NCI-H2081 (cell line): ENCODE data around the gene SLC26A11.
"Not testable (repeated sequence)": the region's sequence is repeated elsewhere in the genome, so short reads cannot be mapped to it uniquely, and the experiment has no call there.

Experiments used
- DNase-seq, 2 experiments: peaks; one replicate each; lab custom pipeline; 2025; lab: John Stamatoyannopoulos, UW

Gene SLC26A11

DNA sequence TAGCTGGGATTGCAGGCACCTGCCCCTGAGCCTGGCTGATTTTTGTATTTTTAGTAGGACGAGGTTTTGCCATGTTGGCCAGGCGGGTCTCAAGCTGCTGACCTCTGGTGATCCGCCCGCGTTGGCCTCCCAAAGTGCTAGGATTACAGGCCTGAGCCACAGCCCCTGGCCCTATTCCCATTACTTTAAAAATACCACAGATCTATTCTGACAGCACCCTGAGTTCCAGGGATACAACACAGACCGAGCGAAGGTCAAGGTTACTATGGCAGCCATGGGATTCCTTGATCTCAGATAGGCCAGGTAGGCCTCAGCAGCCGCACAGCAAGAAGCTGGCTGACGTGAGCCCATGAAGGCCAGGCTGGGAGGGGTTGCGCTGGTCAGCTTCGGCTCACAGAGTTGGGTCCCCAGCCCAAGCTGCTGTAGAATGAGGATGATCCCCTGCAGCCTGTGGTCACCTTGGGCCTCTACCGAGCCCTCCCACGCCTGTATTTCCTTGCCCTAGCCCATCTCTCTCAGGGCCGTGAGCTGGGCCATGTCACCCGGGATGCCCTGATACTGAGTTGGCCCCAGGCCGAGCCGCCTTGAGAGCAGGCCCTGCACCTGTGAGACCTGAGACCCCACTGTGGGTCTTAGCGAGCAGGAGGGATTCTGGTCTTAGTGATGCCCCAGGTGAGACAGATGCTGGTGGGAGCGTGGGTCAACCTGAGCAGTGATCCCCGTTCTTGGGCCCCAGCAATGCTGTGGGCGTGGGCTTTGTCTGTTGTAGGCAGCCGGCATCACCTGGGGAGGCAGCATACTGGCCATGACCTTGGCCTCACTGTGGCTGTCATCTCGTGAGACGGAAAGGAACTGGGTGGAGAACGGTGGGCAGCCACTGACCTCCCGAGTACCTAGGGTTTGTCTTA is 23.6 kb downstream of the SLC26A11 start:
- DNase-seq = no peak

DNA sequence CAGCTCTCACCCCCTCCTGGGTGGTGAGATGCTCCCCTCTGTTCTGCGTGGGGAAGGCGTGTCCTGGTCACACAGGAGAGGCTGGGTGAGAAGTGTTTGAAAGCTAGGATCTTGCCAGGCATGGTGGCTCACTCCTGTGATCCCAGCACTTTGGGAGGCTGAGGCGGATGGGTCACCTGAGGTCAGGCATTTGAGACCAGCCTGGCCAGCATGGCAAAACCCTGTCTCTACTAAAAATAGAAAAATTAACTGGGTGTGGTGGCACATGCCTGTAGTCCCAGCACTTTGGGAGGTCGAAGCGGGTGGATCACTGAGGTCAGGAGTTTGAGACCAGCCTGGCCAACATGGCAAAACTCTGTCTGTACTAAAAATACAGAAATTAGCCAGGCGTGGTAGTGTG is 24.2 kb downstream of the SLC26A11 start:
- not testable (repeated sequence) for DNase-seq

DNA sequence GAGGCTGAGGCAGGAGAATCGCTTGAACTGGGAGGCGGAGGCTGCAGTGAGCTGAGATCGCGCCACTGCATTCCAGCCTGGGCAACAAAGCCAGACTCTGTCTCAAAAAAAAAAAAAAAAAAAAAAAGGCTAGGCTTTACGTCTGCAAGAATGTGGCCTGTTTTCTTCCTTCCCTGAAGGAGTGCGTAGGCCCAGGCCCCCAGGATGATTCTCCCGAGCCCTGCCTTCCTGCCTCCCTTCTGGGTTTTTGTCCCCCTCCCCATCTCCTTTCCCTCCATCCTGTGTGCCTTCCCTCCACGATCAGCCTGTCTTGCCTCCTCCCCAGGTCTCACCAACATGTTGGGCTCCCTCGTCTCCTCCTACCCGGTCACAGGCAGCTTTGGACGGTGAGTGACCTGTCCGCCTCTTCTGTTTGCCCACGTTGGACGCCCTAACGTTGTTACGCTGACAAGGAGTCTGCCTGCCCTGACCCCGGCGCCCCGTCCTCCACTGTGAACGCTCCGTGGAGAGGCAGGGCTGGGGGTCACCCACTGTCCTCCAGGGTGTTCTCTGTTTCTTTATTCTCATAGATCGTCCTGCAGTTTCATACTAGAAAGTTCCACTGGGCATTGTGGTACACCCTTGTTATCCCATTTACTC is 24.8 kb downstream of the SLC26A11 start:
- DNase-seq = no peak

DNA sequence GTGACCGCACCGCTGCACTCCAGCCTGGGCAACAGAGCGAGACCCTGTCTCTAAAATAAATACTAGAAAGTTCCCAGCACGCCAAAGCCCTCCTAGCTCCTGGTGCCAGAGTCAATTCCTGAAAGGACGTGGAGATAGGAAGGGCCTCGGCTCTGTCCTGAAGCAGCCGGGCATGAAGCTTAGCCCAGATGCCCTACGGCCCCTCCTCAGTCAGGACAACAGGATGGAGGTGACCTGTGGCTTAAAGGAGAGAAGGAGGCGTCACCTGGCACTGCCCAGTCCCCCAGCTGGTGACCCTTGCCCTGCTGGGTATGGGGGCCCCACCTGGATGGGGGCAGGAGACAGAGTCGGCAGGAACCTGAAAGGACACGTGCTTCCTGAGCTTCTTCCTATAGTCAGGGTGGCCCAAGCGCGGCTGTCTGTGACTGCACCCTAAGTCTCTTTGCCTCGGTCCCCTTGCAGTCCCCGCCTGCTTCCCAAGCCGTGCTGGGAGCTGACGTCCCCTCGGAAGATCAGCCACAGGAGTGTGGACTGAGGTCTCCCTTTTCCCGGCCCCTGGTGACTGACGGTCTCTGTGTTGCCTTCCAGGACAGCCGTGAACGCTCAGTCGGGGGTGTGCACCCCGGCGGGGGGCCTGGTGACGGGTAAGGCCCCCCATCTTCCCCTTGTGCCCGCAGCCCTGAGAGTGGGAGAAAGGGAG is 25.5 kb downstream of the SLC26A11 start:
- no peak for DNase-seq

DNA sequence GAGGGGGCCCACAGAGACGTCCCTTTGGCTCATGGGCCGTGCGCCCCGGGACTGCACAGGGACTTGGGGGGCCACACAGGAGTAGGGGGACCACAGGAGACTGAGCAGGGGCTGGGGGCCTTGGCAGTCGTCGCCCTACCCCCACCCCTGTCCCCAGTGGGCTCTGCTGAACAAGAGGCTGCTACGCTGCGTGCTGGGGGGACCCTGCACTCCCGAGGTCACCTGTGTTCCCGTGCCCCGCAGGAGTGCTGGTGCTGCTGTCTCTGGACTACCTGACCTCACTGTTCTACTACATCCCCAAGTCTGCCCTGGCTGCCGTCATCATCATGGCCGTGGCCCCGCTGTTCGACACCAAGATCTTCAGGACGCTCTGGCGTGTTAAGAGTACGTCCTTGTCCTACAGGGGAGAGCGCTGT is 26.0 kb downstream of the SLC26A11 start:
- DNase-seq = no peak

DNA sequence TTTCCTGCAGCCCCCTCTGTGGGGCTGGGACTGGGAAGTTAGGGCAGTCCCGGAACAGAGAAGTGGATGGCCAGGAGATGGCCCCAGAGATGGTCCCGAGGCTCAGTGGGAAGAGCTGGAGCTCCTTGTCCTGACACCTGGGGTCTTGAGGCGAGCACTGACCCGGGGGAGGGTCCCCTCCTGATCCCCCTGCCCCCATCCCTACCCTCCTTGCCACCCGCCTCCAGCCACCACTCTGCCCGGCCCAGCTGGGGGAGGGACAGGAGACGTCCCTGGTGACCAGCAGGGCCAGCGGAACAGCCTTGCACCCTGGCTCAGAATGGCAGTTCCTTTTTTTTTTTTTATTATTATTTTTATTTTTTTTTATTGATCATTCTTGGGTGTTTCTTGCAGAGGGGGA is 26.5 kb downstream of the SLC26A11 start:
- no peak for DNase-seq

DNA sequence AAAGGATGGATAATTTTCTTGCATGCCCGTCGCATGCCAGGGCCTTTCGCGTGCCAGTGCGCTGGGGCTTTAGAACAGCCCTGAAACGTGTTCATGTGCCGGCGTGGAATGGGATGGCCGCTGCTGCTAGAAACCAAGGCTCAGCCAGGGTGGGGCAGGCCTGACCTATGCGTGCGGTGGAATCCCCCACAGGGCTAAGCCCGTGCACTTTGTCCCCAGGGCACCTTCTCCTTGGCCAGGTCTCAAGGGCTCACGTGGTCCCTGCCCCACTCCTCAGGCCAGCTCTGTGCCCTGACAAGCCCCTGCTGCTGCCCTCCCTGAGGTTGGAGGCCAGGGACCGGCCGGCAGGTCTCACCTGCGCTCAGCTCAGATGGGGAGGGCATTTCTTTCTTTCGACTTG is 27.3 kb downstream of the SLC26A11 start:
- no peak for DNase-seq

DNA sequence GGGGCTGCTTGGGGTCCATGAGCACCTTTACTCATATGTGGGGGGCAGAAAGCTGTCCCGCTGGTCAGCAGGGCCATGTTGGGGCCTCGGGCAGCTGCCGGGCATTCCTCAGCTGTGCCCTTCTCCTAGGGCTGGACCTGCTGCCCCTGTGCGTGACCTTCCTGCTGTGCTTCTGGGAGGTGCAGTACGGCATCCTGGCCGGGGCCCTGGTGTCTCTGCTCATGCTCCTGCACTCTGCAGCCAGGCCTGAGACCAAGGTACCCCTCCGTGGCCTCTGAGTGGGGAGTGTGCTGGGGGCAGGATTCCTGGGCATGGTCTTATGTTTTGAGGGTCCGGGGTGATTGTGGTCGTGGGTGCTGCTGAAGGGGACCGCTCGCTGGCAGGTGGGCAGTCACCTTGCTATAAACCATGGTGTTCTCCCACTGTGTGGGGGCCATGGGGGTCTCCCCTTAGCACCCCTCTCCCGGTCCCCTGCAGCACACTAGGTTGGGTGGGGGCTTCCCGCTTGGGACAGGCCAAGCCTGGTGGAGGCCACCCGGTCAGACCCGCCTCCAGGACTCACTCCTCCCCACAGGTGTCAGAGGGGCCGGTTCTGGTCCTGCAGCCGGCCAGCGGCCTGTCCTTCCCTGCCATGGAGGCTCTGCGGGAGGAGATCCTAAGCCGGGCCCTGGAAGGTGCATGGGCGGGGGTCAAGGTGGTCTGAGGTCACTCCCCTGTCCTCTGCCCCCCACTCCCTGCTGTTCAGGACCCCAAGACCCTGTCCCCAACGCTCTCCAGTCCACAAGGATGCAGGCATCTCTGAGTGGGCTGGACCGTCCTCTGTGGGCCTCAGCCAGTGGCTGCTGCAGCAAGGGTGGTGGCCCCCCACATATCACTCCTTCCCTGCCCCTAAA is 28.0 kb downstream of the SLC26A11 start:
- no peak for DNase-seq

DNA sequence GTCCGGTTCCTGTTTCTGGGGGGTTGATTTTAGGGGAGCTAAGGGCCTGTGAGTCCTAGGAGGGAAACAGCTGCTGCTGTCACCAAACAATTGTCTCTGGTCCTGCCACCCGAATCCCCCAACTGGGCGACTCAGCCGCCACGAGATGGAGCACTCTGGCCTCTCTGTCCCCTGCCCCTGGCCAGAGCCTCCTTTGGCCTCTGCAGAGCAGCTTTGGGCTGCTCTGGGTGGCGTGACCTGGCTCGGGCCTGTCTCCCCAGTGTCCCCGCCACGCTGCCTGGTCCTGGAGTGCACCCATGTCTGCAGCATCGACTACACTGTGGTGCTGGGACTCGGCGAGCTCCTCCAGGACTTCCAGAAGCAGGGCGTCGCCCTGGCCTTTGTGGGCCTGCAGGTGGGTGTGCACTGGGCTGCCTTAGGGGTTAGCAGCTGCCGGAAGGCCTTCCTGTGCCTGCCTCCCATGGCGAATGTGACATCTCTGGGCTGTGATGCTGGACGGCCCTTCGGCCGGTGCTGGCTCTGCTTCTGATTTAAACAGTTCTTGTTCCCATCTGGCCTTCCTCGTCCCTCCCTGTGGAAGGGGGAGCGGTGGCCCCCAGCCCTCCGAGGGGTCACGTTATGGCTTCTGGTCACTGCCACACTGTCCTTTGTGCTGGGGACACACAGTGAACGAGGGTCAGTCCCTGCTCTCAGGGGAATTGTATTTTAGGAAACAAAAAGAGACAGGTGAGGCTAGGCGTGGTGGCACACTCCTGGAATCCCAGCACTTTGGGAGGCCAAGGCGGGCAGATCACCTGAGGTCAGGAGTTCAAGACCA is 28.9 kb downstream of the SLC26A11 start:
- no peak for DNase-seq

DNA sequence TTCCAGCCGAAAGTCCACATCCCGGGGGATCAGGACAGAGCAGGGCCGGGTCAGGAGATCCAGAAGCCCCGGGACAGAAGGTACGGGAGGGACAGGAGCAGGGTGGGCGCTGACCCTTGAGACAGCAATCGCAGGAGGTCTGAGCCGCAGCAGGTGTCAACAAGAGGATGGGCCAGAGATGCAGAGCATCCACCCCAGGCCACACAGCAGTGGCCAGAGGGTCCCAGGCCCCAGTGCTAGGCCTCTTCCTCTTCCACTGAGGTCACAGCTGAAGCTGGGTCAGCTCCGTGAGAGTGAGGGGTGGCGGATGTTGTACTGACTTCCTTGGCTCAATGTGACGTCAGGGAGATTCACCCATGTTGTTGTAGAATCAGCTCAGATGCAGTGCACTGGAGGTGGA is 31.7 kb downstream of the SLC26A11 start:
- DNase-seq = no peak

DNA sequence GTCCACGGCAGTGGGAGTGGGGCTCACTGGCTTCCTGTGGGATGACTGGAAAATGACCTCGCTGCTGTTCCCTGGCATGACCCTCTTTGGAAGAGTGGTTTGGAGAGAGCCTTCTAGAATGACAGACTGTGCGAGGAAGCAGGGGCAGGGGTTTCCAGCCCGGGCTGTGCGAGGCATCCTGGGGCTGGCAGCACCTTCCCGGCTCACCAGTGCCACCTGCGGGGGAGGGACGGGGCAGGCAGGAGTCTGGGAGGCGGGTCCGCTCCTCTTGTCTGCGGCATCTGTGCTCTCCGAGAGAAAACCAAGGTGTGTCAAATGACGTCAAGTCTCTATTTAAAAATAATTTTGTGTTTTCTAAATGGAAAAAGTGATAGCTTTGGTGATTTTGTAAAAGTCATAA is 32.6 kb downstream of the SLC26A11 start:
- peak; percentile 71 to 74 for DNase-seq

DNA sequence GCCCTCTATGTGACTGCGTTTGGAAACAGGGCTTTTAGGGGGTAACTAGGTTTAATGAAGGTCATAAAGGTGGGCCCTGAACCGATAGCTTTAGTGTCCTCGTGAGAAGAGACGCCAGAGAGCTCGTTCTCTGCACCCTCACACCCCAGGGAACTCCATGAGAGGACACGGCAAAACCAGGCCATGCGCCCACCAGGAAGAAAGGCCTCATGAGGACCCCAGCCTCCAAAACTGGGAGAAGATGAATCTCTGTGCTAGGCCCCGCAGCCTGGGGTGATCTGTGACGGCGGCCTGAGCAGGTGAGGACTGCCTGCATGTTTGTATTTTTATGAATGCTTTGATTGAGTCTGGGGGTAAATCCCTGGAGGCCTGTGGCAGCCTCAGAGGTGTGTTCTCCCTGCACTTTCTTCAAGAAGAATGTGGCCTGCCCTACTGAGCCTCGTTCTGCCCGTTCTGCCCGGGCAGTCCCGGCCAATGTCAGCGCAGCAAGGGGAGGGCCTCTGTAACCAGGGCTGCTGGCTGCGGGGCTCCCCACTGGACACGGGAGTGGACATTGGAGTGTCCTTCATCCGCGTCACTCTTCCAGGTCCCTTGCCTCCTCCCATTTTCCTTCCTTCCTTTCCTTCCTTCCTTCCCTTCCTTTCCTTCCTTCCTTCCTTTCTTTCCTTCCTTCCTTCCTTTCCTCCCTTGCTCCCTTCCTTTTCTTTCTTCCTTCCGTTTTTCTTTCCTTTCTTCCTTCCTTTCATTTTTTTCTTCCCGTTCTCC is 33.6 kb downstream of the SLC26A11 start:
- no peak for DNase-seq

DNA sequence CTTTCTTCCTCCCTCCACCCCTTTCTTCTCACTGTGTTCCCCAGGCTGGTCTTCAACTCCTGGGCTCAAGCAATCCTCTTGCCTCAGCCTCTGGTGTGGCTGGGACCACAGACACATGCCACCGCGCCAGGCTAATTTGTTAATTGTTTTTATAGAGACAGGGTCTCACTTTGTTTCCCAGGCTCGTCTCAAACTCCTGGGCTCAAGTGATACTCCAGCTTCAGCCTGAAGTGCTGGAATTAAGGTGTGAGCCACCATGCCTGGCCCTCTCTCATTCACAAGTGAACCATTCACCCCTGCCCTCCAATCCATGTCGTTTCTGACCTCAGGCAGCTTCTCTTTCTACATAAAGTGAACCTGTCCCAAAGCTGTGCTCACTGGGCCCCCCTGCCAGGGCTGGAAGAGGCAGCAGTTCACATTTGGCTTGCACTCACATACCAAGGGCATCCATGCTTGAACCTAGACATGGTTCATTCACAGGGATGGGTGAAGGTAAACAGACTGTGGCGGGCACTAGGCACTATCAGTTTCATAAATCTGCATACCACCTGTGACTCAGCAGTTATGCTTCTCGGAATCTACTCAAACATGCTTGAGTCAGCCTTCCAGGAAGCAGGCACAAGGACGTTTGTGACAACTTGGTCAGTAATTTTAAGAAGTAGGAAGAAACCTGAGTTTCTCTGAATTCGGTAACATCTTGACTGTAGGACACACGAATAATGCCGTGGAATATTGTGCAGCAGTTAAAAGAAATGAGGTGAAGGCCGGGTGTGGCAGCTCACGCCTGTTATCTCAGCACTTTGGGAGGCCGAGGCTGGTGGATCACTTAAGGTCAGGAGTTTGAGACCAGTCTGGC is 34.4 kb downstream of the SLC26A11 start:
- no peak for DNase-seq

DNA sequence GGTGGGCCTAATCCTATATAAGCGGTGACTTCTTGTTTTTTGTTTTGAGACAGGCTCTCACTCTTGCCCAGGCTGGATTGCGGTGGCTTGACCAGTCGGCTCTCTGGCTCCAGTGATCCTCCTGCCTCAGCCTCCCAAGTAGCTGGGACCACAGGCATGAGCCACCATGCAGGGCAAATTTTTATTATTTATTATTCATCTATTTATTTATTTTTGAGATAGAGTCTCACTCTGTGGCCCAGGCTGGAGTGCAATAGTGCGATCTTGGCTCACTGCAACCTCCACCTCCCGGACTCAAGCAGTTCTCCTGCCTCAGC is 35.8 kb downstream of the SLC26A11 start:
- no peak for DNase-seq

DNA sequence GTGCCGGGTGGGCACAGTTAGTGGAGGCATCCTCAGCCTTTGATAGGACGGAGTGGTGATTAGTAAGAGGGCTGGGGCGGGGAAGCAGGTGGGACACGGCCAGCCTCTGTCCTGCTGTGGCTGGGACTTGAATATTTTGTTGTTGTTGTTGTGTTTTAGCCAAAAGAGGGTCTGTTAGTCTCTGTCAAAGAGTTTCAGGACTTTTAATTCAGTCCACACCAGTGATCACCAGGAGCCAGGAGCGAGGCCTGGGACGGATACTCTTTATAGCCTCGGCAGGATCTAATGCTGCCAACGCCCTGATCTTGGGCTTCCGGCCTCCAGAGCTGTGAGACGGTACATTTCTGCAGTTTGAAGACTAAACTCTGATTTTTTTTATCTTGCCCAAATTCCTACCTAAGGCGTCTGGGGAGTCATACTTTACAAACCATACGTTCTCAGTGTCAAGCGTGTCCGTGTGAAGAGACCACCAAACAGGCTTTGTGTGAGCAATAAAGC is 37.5 kb downstream of the SLC26A11 start:
- no peak for DNase-seq

DNA sequence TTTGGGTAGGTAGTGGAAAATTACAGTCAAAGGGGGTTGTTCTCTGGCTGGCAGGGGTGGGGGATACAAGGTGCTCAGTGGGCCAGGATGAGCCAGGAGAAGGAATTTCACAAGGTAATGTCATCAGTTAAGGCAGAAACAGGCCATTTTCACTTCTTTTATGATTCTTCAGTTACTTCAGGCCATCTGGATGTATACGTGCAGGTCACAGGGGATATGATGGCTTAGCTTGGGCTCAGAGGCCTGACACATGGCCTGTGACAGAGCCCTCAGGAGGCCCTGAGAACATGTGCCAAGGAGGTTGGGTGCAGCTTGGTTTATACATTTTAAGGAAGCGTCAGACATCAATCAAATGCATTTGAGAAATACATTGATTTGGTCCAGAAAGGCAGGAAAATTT is 38.1 kb downstream of the SLC26A11 start:
- DNase-seq = not testable (repeated sequence)

DNA sequence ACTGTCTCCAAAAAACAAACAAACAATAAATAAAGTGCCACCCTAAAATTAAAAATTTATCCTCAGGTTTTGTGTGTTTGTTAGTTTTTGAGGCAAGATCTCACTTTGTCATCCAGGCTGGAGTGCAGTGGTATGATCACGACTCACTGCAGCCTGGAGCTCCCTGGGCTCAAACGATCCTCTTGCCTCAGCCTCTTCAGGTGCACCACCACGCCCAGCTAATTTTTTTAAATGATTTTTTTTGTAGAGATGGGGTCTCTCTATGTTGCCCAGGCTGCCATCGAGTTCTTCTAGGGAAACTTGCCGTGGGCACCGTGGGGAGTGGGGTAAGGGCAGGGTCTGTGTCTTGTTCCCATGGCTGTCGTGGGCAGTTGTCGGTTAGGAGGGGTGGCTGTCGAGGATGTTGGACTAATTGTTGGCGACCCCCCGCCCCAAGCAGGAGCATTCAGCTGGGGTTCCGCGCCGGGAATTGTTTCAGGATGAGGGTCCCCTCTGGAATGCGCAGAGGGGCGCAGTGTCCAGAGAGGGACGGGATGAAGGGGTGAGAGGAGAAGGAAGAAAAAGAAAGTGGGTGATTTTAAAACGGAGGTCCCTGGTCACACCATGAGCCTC is 39.3 kb downstream of the SLC26A11 start:
- DNase-seq = no peak

DNA sequence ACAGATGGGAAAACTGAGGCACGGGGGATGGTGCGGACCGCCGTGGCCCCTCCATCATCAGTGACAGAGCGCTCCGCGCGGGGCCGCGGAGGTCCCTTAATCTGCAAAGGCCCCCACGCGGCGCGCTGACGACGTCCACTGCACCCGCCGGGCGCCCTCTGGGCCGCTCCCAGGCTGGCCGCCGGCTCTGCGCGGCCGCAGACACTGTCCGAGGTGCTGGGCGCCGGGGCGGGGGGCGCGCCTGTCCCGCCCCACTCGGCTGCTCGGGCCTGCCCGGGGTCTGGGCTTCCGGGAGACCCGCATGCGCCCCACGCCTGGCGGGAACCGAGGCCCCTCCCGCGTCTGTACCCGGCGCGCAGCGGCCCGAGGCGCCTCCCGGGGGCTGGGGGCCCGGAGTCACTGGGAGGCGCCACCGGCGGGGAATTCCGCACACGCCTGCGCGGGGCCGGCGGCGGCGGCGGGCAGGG is 39.9 kb downstream of the SLC26A11 start:
- peak; percentile 56 to 62 for DNase-seq

DNA sequence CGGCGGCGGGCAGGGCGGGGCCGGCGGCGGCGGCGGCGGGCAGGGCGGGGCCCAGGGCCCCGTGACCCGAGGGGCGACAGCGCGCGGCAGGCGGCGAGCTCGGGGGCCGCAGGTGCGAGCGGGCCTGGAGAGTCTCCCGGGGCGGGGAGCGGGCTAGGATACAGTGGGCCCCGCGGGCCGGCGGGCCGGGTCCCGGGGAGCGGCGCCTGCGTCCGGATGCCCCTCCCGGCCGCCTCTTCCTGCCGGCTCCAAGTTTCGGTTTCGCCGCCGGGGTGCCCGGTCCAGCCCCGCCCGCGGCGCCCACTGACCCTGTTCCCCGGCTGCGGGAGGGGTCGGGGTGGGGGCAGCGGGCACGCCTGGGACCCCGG is 40.5 kb downstream of the SLC26A11 start, which contains the start of gene RNF213:
Gene RNF213, plus strand, starts transcription at position 62 of the 368 bp plus-strand sequence. CDS start 2,830 bp downstream, outside the sequence.
- peak; percentile 33 to 35 for DNase-seq
